Measurements from ENCODE around the gene PLEKHA4.
A peak's percentile ranks its signal among the peaks of the same experiment; 100 is the strongest.

The PLEKHA4 gene

DNA sequence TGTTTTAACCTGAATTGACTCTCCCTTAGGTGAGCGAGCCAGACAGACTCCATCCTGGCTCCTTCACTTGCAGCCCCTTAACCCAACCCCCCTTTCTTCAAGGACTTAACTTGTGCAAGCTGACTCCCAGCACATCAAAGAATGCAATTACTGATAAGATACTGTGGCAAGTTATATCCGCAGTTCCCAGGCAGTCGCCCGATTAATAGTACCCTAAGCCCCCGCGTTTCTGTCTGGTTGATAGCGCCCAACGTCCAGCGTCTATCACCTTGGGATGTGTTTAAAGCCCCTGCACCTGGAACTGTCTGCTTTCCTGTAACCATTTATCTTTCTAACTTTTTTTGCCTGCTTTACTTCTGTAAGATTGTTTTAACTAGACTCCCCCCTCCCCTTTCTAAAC is 38.3 kb downstream of the PLEKHA4 start:
- no peak for DNase-seq (ENCODE audit: low read depth in 2 of 2)

DNA sequence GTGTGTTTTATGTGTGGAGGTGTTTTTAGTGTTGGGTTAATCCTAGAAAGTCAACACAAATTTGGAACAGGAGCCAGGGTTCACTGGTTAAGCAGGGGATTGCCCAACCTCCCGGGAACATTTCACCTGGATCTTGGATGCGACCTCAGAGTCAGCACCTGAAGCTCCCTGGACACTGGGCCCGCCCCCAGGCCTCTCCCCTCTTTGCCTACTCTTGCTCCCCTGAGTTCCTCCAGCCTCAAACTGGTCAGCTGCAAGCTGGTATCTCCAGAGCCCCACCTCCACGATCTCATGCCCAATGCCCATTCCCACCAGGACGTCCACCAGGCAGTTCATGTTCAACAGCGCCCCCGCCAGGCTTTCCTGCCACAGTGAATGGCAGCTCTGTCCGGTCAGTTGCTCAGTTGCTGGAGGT is 41.8 kb downstream of the PLEKHA4 start:
- DNase-seq (ENCODE audit: low read depth in 2 of 2) = no peak

DNA sequence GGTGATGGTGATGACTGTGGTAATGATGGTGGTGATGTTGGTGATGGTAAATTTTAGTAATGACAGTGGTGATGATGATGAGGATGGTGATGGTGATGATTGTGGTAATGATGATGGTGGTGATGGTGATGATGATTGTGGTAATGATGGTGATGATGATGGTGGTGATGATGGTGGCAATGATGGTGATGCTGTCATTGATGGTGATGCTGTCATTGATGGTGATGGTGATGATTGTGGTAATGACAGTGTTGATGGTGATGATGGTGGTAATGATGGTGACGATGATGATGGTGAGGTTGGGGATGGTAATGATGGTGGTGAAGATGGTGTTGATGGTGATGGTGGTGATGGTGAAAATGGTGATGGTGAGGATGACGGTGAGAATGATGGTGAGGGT is 45.9 kb downstream of the PLEKHA4 start:
- DNase-seq (ENCODE audit: low read depth in 2 of 2) = no peak

DNA sequence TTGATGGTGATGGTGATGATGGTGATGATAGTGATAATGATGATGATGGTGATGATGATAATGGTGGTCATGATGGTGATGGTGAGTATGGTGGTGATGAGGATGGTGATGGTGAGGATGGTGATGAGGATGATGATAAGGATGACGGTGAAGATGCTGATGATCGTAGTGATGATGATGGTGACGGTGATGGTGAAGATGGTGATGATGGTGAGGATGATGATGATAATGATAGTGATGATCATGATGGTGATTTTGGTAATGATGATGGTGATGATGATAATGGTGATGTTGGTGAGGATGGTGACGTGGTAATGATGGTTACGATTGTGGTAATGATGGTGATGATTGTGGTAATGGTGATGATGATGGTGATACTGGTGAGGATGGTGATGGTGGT is 46.8 kb downstream of the PLEKHA4 start:
- no peak for DNase-seq (ENCODE audit: low read depth in 2 of 2)

DNA sequence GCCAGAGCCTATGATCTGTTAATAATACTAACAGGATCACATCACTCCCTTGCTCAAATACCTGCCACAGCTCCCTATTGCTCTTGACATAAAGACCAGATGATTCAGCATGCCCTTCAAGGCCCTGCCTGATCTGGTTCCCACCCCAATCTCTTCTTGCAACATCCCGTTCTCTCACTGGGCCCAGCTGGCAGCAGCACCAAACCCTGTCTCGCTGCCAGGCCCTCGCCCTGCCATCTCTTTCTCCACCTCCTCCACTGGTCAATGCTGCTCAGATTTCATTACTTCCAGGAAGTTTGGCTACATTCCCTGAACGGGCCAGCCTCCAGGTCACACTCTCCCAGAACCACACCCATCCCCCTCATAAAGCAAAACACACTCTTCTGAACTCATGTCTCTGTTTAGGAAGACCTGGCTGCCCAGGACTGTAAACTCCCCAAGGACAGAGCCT is 49.0 kb downstream of the PLEKHA4 start:
- no peak for DNase-seq (ENCODE audit: low read depth in 2 of 2)

DNA sequence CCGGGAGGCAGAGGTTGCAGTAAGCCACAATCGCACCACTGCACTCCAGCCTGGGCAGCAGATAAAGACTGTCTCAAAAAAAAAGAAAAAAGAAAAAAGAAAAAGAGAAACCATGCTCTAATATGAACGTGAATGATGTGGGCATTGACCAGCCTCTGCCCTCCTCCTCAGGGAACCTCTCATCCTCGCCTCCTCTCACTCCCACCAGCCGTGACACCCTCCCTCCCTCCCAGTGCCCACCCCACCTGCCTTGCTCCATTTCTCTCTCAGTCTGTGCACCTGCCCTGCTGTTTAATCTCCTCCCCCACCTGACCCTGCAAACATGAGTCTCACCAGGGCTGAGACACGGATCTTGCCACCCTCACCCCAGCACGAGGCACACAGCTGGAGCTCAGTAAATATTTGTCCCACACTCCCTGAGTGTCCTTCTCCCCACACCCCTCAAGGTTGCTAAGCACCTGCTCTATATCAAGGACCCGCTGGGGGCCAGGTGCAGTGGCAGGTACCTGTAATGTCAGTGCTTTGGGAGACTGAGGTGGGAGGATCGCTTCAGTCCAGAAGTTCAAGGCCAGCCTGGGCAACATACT is 50.1 kb downstream of the PLEKHA4 start:
- no peak for DNase-seq (ENCODE audit: low read depth in 2 of 2)

DNA sequence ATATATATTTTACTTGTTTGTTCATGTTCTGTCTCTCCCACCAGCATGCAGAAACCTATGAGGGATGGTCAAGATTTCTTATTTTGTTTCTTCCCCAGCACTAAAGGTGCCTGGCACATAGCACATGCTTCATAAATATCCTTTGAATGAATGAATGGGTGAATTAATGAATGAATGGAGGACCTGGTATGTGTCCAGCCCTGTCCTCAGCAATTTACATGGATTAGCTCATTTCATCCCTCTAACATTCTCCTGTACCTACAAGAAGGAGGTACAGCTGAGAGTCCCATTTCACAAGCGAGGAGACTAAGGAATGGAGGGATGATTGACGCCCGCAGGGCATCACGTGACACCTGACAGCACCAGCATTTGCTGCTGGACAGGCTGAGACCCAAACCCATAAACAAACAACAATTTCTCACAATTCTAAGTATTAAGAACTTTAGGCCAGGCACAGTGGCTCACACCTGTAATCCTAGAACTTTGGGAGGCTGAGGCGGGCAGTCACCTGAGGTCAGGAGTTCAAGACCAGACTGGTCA is 50.8 kb downstream of the PLEKHA4 start:
- no peak for DNase-seq (ENCODE audit: low read depth in 2 of 2)

DNA sequence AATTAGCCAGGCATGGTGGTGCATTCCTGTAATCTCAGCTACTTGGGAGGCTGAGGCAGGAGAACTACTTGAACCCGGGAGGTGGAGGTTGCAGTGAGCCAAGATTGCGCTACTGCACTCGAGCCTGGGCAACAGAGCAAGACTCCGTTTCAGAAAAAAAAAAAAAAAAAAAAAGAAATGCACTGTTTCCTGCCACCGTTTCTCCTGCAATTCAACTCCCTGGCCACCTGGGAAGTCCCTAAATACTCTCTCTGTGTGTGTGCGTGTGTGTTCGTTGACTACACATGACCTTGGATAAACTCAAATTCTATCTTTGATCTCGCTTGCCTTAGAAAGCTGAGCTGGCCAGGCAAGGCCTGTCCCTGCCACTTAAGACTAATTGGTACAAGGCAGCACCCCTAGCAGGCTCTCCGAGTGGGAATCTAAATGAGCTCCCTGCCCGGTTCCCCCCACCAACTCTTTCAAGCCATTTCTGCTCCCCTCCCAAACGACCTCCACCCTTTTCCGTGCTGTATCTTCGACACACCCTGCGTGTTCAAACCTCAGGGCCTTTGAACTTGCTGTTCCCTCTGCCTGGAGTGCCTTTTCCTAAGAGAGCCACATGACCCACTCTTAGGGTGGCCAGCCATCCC is 52.4 kb downstream of the PLEKHA4 start:
- DNase-seq (ENCODE audit: low read depth in 2 of 2) = no peak

DNA sequence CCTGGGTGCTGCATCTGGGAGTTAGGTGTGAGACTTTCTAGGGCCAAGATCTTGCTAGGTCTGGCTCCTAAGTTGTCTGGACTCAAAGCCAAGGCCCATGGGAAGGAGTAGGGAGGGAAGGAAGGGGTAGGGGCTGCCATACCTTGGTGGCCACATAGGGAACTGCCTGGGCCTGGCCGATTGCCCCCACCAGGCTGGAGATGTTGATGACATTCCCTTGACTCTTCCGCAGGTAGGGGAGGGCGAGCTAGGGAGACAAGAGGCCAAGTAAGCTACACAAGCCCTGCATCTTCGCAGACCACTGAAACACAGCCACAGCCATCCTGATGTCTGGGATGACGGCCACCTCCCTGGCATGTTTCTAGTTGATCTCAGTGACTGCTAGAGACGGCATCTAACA is 53.5 kb downstream of the PLEKHA4 start:
- no peak for DNase-seq (ENCODE audit: low read depth in 2 of 2)

DNA sequence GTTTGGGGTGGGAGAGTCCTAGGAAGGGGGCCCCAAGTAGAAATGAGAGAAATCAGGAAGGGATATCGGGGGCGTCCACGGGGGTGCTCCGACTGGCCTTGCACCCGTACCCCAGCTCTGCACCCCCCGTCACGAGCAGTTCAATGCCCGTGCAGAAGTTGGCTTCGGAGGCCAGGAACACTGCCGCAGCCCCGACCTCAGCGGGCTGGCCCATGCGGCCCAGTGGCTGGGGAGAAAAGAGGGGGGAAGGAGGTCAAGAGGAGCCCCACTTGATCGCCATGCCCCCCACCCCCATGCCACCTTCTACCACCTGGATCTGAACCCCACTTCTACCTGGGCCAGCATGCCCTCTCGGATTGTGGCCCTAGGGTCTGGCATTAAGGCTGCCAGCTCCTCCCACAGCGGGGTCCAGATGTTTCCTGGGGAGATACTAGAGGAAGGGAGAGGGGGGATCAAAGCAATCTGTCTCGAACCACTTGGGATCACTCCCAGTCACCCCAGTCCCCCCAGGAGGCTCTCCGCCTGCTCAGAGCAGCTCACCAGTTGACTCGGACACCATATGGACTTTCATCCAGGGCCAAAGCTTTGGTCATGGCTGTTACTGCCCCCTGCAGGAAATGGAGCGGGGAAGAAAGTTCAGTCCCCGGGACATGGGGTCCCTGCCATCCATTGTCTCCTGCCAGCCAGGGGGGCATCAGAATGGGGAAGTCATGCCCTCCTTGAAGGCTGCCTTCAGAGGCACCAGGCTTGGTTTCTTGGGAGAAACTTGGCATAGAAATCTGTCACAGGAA is 55.1 kb downstream of the PLEKHA4 start:
- DNase-seq (ENCODE audit: low read depth in 2 of 2) = no peak

DNA sequence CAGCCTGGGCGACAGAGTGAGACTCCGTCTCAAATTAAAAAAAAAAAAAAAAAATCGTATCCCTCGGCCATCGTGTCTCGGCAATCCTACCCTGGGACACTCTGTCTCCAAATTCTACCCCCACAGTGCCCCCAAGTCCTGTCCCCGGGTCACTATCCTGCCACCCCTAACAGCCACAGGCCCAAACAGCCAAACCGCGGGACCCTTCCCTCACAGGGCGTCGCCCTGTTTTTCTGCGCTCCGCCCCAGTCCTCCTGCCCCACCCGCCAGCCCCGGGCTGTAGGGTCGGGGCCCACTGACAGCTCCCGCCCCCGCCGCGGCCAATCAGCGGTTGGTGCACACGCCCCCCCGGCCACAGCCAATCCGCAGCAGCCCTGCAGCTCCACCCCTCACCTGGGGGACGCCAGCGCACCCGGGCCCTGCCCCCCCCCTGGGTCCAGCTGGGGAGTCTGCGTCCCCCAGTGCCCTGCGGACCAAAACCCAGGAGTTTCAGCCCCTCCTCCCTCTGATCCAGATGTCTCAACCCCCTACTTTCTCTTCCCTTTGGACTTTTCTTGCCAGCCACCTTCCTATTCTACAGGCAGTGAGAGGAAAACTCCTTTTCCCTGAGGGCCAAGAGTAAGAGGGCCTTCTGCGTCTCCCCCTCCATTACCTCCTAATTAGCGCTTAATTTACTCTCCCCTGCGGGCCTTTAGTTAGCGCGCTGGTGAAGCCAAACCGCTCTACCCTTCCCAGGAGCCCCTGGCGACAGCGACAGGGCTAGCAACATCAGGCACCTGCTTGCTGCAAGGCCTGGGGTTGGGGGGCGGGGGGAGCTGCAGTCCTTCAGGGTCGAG is 56.1 kb downstream of the PLEKHA4 start:
- DNase-seq (ENCODE audit: low read depth in 2 of 2) = peak; percentile 28 to 61

DNA sequence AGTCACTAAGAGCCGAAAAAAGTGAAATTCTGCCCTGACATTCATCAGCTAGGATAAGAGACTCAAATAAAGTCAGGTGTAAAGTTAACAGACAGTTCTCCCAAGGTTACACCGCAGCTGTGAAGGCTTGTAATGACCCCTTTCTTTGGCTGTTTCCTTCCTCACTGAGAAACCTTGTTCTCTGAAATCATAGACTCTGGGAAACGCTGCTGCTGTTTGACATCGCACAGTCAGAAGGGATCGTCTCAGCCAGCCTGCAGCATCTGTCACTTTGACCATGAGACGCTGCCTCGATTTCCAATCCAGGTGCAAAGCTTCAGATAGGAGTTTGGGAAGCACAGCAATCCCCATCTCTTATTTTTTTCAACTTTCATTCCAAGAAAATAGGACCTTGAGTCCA is 58.3 kb downstream of the PLEKHA4 start:
- DNase-seq (ENCODE audit: low read depth in 2 of 2) = no peak

DNA sequence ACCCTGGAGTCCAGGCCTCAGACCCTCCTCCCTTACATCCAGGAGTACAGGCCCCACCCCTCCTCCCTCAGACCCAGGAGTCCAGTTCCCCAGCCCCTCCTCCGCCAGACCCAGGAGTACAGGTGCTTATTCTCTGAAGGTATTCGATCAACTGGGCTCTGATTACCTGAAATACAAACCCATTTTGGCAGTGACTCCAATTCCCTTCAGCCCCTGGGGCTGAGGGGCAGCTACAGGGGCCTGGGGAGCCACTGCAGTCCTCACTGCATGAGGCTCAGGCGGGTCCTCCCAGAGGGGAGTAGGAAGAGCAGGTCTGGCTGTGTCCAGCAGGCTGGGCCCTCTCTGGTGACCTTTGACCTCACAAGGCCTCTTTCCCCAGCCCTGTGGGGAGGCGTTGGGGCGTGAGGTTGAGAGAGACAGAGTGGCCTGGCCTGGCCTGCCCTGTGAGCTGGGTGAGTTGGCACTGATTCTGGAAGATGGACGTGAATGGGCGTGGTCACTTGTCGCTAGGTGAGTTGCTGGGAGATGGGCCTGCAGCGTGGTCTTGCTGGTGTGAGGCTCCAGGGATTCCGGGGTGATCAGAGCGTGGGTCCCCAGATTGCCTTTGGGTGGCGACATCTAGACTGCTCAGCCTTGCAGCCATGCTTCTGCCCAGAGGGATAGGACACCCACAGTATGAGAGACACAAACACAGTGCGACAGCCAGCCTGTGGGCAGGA is 60.7 kb downstream of the PLEKHA4 start:
- DNase-seq (ENCODE audit: low read depth in 2 of 2) = no peak

DNA sequence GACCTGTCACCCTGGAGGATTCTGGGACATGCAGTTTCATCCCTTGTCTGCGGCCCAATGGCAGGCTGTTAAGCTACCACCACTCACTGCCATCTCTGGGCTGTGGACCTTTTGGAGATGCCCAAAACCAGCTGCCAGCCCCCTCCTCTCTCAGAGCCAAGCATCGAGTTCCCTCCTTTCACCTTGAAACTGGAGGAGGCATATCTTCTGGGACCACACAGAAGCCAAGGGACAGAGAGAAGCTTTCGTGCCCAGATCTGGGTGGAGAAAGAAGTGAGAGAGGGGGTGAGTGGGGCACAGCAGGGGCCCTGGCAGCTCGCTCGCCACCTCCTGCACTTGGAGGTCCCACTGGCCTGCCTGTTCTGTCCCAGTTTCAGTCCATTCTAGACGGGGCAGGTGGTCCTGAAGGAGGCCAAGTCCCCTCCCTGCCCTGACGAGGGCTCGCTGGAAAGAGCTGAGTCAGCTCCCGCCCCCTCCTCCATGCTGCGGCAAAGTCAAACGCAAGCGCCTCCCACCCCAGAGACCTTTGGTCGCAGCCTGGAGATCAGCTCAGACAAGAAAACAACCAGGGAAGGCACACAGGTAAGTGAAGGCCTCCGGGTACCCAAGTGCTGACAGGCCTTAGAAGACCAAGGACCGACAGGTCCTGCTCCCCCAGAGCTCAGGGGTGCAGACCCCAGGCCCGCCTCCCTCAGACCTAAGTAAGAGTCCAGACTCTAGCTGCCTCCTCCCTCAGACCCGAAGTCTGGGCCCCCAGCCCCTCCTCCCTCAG is 61.4 kb downstream of the PLEKHA4 start:
- peak in 1 of 2 donors; percentile 26 for DNase-seq (ENCODE audit: low read depth in 2 of 2)

DNA sequence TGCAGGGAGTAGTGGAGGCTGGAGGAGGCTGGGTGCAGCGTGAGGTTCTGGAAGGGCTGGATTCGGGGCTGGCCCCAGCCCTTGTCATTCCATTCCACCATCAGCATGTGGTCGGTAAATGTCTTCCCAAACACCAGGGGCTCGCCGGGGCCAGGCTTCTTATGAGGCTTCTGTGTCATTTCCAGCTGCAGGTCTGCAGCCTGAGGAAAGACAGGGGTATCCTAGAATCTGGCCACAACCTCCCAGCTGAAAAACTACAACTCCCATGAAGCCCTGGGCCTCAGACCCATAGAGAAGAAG is 61.9 kb downstream of the PLEKHA4 start:
- no peak for DNase-seq (ENCODE audit: low read depth in 2 of 2)

DNA sequence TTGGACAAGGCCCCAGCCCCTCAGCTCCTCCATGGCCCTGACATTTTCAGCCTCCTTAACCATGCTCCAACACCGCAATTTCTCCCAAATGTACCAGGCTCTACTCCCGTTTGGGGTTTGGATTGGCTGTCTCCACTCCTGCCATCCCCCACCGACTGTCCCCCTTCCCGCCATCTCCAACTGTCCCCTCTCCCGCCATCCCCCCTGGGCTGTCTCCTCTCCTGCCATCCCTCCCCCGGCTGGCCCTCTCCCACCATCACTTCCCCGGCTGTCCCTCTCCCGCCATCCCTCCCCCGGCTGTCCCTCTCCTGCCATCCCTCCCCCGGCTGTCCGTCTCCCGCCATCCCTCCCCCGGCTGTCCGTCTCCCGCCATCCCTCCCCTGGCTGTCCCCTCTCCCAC is 63.0 kb downstream of the PLEKHA4 start:
- no peak for DNase-seq (ENCODE audit: low read depth in 2 of 2)

DNA sequence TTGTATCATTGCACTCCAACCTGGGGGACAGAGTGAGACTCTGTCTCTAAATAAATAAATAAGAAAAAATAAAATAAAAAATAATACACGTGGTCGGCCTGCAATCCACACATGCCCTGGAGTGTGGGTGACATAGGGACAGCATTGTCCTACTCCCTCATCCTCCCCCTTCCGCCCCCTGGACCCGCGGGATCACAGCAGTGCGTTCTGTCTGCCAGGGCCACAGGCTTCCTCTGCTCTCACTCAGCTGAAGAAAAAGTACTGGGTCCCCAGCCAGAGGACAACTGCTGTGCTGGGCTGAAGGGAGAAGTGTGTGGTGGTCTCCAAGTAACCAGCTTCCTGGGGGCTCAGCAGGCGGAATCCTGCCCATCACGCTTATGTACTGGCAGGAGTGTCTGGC is 63.9 kb downstream of the PLEKHA4 start:
- DNase-seq (ENCODE audit: low read depth in 2 of 2) = no peak

DNA sequence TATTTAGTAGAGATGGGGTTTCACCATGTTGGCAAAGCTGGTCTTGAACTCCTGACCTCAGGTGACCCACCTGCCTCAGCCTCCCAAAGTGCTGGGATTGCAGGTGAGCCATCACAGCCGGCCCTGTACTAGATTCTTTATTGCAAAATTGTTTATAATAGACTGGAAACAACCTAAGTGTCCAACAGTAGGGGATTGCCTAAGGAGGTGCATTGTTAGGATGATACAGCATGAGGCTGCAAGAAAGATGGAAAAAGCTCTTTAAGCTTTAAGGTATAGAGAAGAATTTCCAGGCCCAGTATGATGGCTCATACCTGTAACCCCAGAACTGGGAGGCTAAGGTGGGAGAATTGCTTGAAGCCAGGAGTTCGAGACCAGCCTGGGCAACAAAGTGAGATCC is 65.8 kb downstream of the PLEKHA4 start:
- no peak for DNase-seq (ENCODE audit: low read depth in 2 of 2)

DNA sequence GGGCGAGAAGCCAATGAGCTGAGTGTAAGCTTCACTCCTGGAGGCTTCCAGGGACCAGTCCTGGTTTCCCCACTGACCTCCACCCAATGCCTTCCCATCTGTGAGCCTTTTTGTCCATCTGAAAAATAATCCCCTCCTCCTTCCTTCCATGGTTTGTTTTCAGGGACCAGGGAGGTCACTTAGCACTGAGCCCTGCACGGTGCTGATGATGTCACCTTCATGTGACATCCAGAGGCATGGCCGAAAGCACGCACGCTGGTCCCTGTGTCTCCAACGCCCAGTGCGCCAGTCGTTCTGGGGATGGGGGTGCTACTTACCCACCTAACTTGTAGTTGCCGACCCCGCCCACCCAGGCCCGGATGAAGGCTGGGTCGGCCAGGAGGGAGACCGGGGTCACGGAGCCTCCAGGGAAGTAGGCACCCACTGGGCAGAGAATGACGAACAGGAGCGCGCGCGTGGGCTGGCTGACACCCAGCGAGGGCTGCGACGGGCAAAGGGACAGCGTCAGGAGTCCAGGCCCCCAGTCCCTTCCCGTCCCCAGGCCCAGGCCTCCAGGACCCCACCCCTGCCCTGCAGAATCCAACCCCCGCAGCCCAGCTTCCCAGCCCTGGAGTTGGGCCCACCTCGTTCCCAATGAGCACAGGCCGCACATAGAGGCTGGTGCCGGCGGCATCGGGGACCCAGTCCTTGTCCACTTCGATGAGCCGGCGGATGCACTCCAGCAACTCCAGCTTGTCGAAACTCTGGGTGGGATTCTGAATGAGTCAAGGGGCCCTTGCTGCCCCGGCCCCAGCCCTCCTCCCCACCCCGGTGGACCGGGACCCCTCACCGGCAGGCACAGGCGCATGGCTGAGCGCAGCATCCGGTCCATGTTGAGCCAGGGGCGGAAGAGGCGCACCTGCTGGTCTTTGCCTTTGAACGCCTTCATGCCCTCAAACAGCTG is 68.8 kb downstream of the PLEKHA4 start:
- DNase-seq (ENCODE audit: low read depth in 2 of 2) = no peak

DNA sequence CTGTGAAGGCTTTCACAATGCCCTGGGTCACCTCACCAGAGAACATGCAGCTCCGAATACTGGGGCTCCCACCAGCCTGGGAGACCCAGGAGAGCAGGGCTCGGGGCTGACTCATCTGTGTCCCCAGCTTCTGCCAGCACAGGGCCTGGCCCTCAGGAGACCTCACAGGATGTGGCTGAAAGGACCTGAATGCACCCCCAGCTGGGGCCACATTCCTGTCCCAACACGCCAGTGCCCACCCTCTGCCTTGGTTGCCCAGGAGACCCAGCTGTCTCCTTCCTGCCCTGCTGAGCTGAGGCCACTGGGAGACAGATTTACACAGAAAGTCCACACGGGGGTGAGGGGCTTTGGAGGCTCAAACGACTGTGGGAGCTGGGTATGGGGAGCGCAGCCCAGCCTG is 69.5 kb downstream of the PLEKHA4 start:
- DNase-seq (ENCODE audit: low read depth in 2 of 2) = no peak
